ENCODE data around the gene LSAMP.

GRCh38 chr3:115905871-115906270 is 539.4 kb downstream of the LSAMP start:
- no peak for TF ChIP-seq REPIN1 (tag by site-specific recombination; IDR thresholded peaks at IDR 0.05; ENCODE audit: low read depth)
- no peak for TF ChIP-seq CTCF (tag by site-specific recombination; IDR thresholded peaks at IDR 0.05)
- no peak for TF ChIP-seq REST (tag by site-specific recombination; IDR thresholded peaks at IDR 0.05)
- no peak for TF ChIP-seq ZNF133 (tag by site-specific recombination; IDR thresholded peaks at IDR 0.05)
- no peak for TF ChIP-seq ZNF202 (tag by site-specific recombination; IDR thresholded peaks at IDR 0.05; ENCODE audit: borderline replicate concordance)
- TF ChIP-seq ZIC2 (tag by site-specific recombination; IDR thresholded peaks at IDR 0.05): no peak
